Right lobe of liver (tissue), 6 donors: Measurements from ENCODE around the gene BCR. TPM values are rescaled to one million over a fixed set of nuclear protein-coding genes. Genes with fewer than 3 reads are reported as not detected.
A peak's percentile ranks its signal among the peaks of the same experiment; 100 is the strongest.

Source experiments
- ATAC-seq, 4 donors: fragments of 200-7000 bp; cut with Tn5 transposase; one replicate each; pipeline ENCODE4 v1.9.1; 2020; ENCODE audit warnings: mild to moderate bottlenecking in 4 of 4, moderate library complexity in 4 of 4
- DNase-seq, 3 donors: peaks; one replicate each; pipeline ENCODE4 v3.0.0-alpha.2; 2020
- H3K27ac ChIP-seq, 3 donors: fragments of 200-600 bp; one replicate each; pipeline ENCODE4 v1.8.0; 2022
- H3K27me3 ChIP-seq, 2 donors: fragments of 200-600 bp; one replicate each; pipeline ENCODE4 v1.8.0; 2022
- H3K36me3 ChIP-seq, 4 donors: fragments of 200-600 bp; sonication (generic) in 1 of 4; one replicate each; pipeline versions ENCODE4 v1.5.1 to v1.8.0; 2017 to 2022; ENCODE audit warnings: control low read depth in 1 of 4
- H3K4me1 ChIP-seq, 4 donors: fragments of 200-600 bp; sonication (generic) in 1 of 4; one replicate each; pipeline versions ENCODE4 v1.5.1 to v1.8.0; 2017 to 2022; ENCODE audit warnings: control low read depth in 1 of 4
- H3K4me3 ChIP-seq, 3 donors: fragments of 200-600 bp; one replicate each; pipeline ENCODE4 v1.8.0; 2022
- H3K9me3 ChIP-seq, 4 donors: fragments of 200-600 bp; sonication (generic) in 1 of 4; one replicate each; pipeline versions ENCODE4 v1.5.1 to v1.8.0; 2017 to 2022; ENCODE audit warnings: control low read depth in 1 of 4
- CTCF ChIP-seq, 4 donors: fragments of 200-600 bp in 3 of 4; fragments of 450-650 bp in 1 of 4; IDR thresholded peaks; one replicate each; pipeline versions ENCODE4 v1.5.1 to v1.8.0; 2016 to 2022; ENCODE audit warnings: antibody characterized with exemption in 4 of 4, mild to moderate bottlenecking in 2 of 4
- POLR2A ChIP-seq: fragments of 450-650 bp; IDR thresholded peaks from one replicate; pipeline ENCODE4 v1.6.1; 2017; ENCODE audit warnings: antibody characterized with exemption, mild to moderate bottlenecking
- WGBS: methylation state at CpG from one replicate; pipeline ENCODE4 v1.1.6; 2018; ENCODE audit warnings: low coverage, low lambda C conversion rate; ENCODE audit not compliant: insufficient coverage; ENCODE audit errors: missing lambda C conversion rate; 5-methylcytosine and 5-hydroxymethylcytosine counted together
- intact Hi-C, 2 donors: fragments of 100-400 bp; cut with DNase I; formaldehyde crosslinking; loops; one replicate each; pipeline versions ENCODE4 v1.11.2 to v1.14.1; 2022
- total RNA-seq, 6 experiments: library from RNA; depleted of rRNA in 2 of 6; stranded (reverse); fragments of >200 nt in 2 of 6; fragmentation: NEBNext Ultra II Directional in 3 of 6; extraction: Animal tissue kit (Norgen Biotek cat#: 25700) in 3 of 6; gene quantifications; one replicate each; pipeline versions ENCODE4 v1.1.0 to v1.2.4, GENCODE V29; 2016 to 2023
- donor health status: DM: no; HTN: yes; CAD: no.
- donor health status: DM: no; HTN: no; CAD: no.
- donor health status: DM: no; HTN: no; CAD: no.
- donor health status: DM: no; HTN: yes; CAD: no.
- donor health status: DM: no; HTN: yes; CAD: no.

Gene BCR
- total RNA-seq, 6 experiments from 2014 or later: 22.7 to 28.8 (median 24.3) TPM

DNA sequence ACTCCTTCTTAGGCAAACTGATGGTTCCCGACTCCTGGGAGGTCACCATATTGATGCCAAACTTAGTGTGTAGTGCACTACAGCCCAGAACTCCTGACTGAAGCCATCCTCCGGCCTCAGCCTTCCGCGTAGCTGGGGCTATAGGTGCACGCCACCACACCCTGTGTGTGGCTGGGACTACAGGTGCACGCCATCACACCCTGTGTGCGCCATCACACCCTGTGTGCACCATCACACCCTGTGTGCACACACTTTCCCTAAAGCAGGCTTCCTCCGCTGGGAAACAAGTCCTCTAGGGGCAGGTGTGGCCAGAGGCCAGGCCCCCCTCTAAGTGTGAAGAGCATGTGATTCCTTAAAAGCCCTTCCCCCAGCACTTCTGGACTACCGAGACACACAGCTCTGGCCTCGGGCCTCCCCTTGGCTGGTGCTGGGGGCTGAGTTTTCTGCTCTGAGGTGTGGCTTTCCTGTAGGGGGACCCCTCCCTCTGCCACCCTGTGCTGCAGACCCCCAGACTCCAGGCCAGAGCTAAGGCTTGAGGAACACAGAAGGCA lies 81.7 kb downstream of the BCR start:
- no peak overlapping the region for H3K27ac ChIP-seq
- WGBS: 100% methylated on average over 4 of the region's 10 CpGs
- intact Hi-C loops: no loop called here

DNA sequence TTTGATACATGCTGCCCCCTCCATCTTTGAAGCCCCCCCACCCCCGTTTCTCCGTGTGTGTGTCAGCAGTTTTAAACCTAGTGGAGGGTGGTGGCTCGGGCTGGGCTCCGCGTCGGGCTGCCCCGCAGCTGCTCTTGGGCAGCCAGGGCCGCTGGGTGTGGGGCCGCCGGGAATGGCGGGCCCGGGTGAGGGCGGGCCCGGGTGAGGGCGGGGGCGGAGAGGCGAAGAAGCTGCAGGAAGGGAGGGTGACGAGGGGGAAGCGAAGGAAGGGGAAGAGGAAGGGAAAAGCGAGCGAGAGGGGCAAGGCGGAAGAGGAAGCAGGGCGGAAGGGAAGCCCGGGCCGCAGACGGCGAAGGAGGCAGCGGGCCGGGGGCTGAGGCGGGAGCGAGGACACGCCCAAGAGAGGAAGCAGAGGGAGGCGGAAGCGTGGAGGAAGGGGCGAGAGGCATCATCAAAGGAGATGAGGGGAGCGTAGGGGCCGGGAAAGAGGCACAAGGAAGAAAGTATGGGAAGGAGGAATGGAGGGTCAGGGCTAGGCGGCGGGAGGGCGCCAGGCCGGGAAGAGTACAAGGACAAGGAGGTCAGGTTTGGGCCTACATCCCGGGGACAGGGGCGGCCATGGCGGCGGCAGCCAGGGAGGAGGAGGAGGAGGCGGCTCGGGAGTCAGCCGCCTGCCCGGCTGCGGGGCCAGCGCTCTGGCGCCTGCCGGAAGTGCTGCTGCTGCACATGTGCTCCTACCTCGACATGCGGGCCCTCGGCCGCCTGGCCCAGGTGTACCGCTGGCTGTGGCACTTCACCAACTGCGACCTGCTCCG lies 82.4 kb downstream of the BCR start:
- no peak overlapping the region for H3K4me3 ChIP-seq
- intact Hi-C loops: no loop called here
- no peak for TF ChIP-seq CTCF (IDR thresholded peaks at IDR 0.05)
- no peak for TF ChIP-seq POLR2A
- WGBS: 51% methylated on average over 17 of the region's 60 CpGs
- ATAC-seq: peak in 1 of 4 donors; percentile 2
- peaks cover 0 to 21% (median 8%) of the 10 kb centered on the region in 4 donors for H3K36me3 ChIP-seq
- H3K4me1 ChIP-seq: peaks cover 0 to 25% (median 6%) of the 10 kb centered on the region in 4 donors
- H3K27ac ChIP-seq: no peak overlapping the region
- DNase-seq: no peak
- no peaks in the 10 kb centered on the region for H3K27me3 ChIP-seq
- H3K9me3 ChIP-seq: no peaks in the 10 kb centered on the region

More for the DNA sequence above, 81.7 kb downstream of the BCR start:
- no peaks in the 10 kb centered on the region for H3K27me3 ChIP-seq
- peaks cover 0 to 32% (median 10%) of the 10 kb centered on the region in 4 donors for H3K4me1 ChIP-seq
- no peaks in the 10 kb centered on the region for H3K9me3 ChIP-seq
- peaks cover 0 to 21% (median 8%) of the 10 kb centered on the region in 4 donors for H3K36me3 ChIP-seq
- TF ChIP-seq POLR2A (no peak), CTCF (IDR thresholded peaks at IDR 0.05) (no peak)
- no peak for ATAC-seq
- DNase-seq: no peak
- no peak overlapping the region for H3K4me3 ChIP-seq

GRCh38 chr22:23263651-23264555 lies 83.6 kb downstream of the BCR start:
- Histone ChIP-seq H3K4me1 (peaks cover 0 to 16% (median 4%) of the 10 kb centered on the region in 4 donors), H3K27ac (peak overlapping the region; percentile 63 to 83 (median 81)), H3K36me3 (peaks cover 0 to 21% (median 8%) of the 10 kb centered on the region in 4 donors), H3K4me3 (no peak overlapping the region), H3K9me3 (no peaks in the 10 kb centered on the region), H3K27me3 (no peaks in the 10 kb centered on the region)
- intact Hi-C loops: no loop called here
- no peak for TF ChIP-seq POLR2A
- no peak for TF ChIP-seq CTCF (IDR thresholded peaks at IDR 0.05)
- ATAC-seq: peak; percentile 16 to 42 (median 19)
- DNase-seq: no peak
- 38% methylated on average over 2 of the region's 20 CpGs for WGBS

GRCh38 chr22:23264610-23265367 lies 84.5 kb downstream of the BCR start:
- Histone ChIP-seq H3K27ac (peak overlapping the region; percentile 63 to 83 (median 81)), H3K36me3 (peaks cover 0 to 24% (median 8%) of the 10 kb centered on the region in 4 donors), H3K9me3 (no peaks in the 10 kb centered on the region), H3K4me1 (peaks cover 0 to 16% (median 4%) of the 10 kb centered on the region in 4 donors), H3K4me3 (no peak overlapping the region), H3K27me3 (no peaks in the 10 kb centered on the region)
- DNase-seq (peak; percentile 77 to 85 (median 84)), ATAC-seq (peak; percentile 85 to 95 (median 91))
- WGBS: 37% methylated on average over 6 of the region's 19 CpGs
- intact Hi-C loops: no loop called here
- TF ChIP-seq POLR2A (no peak), CTCF (IDR thresholded peaks at IDR 0.05) (no peak)
